RWPE1 (cell line): ENCODE data around the gene SPINK4.

Experiments
- CTCF ChIA-PET: fragments of 350-600 bp; sonication (Branson Sonifier 250); formaldehyde crosslinking; extraction: SDS; loops from one replicate; lab custom pipeline; 2021; lab: Yijun Ruan, JAX
- POLR2A ChIA-PET: fragments of 400-600 bp; formaldehyde crosslinking; extraction: SDS; loops from one replicate; lab custom pipeline; 2020; ENCODE audit warnings: antibody characterized with exemption; ENCODE audit not compliant: low non-redundant PET; lab: Yijun Ruan, JAX
- DNase-seq: peaks from one replicate; pipeline ENCODE4 v3.0.0; 2012; ENCODE audit warnings: low spot score
- H3K27ac ChIP-seq: fragments of 450-650 bp; 2 replicates; pipeline ENCODE4 v1.5.1; 2017
- CTCF ChIP-seq: fragments of 450-650 bp; conservative IDR thresholded peaks from 2 replicates; pipeline ENCODE4 v1.5.1; 2017; ENCODE audit warnings: low read depth, mild to moderate bottlenecking

The SPINK4 gene

DNA sequence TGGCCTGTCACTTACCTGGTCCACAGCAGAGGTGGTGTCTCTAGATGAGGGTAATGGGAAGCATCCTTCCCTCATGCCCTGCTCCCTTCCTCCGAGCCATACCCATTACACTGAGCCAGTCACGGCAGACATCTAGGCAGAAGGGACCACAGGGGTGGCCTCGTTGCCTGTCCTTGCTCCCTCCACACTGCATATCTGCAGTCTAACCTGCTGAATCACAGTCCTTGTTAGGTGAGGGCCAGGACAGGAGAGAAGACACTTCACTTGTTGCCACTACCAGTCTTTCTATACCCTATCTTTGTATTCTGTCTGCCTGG lies 18.4 kb upstream of the SPINK4 start:
- no peak for DNase-seq
- POLR2A ChIA-PET, result no interaction called here
- CTCF ChIA-PET, result no interaction called here
- no peak overlapping the region for H3K27ac ChIP-seq
- no peak for TF ChIP-seq CTCF

GRCh38 chr9:33222031-33222430 lies 17.9 kb upstream of the SPINK4 start:
- ChIA-PET POLR2A (no interaction called here), CTCF (no interaction called here)
- peak; percentile 38 for DNase-seq
- H3K27ac ChIP-seq, result peak overlapping the region; percentile 1; the same call in 1 of the 2 replicates
- no peak for TF ChIP-seq CTCF

- no peak overlapping the region for H3K27ac ChIP-seq
- POLR2A ChIA-PET, result no interaction called here
- CTCF ChIA-PET, result interaction anchor here (0.7 kb wide), 1 partner anchor 37 kb away, joined by 3 read pairs; no protein-coding TSS in a partner anchor
- no peak for DNase-seq
- no peak; the same call in 1 of the 2 replicates for TF ChIP-seq CTCF
Measured at GRCh38 chr9:33223696-33224095, 16.3 kb upstream of the SPINK4 start.

GRCh38 chr9:33225319-33226147 lies 14.4 kb upstream of the SPINK4 start:
- ChIA-PET CTCF (interaction anchor here (0.5 to 1.2 kb wide), 11 partner anchors 17 to 995 kb away, joined by 3 to 4 read pairs (median 3); no protein-coding TSS in a partner anchor), POLR2A (interaction anchor here (0.7 kb wide), 1 partner anchor 350 kb away, joined by 4 read pairs; no protein-coding TSS in a partner anchor)
- TF ChIP-seq CTCF, result peak; percentile 92
- peak overlapping the region; percentile 37 for H3K27ac ChIP-seq
- peak; percentile 60 for DNase-seq

- H3K27ac ChIP-seq, result peak overlapping the region; percentile 83; the same call in 1 of the 2 replicates
- DNase-seq, result no peak
- POLR2A ChIA-PET, result interaction anchor here (0.8 kb wide), 1 partner anchor 151 kb away, joined by 3 read pairs; the partner anchor contains the start of gene SMU1
- no peak for TF ChIP-seq CTCF
- CTCF ChIA-PET, result interaction anchor here (0.6 to 0.7 kb wide), 2 partner anchors 151 to 847 kb away, joined by 3 read pairs; partner anchors contain the start of gene SMU1
Measured at GRCh38 chr9:33227008-33227398, 13.0 kb upstream of the SPINK4 start.

- no peak for DNase-seq
- no peak for TF ChIP-seq CTCF
- CTCF ChIA-PET, result no interaction called here
- peak overlapping the region; percentile 83 for H3K27ac ChIP-seq
- POLR2A ChIA-PET, result no interaction called here
Measured at GRCh38 chr9:33227741-33228140, 12.2 kb upstream of the SPINK4 start.
